HG03135 (cell line): ENCODE results near the gene TXNIP.

Experiments
- ATAC-seq: cut with Tn5 transposase; IDR thresholded peaks from one replicate; pipeline ENCODE4 v1.9.1; 2021; ENCODE audit warnings: mild to moderate bottlenecking, moderate library complexity; ENCODE audit not compliant: unreplicated experiment

TXNIP gene

DNA sequence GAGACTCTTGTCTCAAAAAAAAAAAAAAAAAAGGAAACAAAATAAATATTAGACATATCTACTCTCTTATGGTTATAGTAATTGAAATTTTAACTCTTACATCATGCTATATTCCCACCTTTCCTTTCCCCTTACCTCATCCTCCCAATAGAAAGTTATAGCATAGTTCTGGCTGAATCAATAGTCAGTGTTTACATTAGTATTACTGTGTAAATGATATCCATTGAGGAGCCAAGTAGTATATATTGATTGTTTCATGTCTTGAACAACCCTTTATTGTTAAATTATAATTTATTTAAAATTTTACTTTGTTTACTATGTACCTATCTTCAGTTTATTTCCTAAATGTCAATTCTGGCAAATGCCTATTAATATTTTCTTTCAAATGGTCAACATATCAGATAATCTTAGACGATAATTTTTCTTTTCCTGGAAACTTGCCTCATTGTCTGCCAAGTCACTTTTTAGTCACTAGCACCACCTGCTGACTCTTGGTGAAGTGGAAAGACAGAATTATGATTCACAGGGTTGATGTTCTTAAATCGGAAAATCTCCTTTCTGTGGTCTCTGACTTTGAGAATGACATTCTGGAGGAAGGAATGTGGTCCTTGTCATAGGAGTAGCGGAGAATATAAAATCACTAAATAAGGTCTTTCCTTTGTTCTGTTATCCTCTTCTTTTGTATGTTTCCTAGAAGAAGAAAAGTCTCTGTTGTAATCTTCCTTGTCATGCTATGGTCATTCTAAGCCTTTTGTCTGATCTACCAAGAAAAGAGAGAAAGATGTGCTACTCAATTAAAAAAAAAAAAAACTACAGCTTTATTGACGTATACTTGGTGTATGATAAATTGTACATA, 16.6 kb upstream of the TXNIP start:
- ATAC-seq = no peak

DNA sequence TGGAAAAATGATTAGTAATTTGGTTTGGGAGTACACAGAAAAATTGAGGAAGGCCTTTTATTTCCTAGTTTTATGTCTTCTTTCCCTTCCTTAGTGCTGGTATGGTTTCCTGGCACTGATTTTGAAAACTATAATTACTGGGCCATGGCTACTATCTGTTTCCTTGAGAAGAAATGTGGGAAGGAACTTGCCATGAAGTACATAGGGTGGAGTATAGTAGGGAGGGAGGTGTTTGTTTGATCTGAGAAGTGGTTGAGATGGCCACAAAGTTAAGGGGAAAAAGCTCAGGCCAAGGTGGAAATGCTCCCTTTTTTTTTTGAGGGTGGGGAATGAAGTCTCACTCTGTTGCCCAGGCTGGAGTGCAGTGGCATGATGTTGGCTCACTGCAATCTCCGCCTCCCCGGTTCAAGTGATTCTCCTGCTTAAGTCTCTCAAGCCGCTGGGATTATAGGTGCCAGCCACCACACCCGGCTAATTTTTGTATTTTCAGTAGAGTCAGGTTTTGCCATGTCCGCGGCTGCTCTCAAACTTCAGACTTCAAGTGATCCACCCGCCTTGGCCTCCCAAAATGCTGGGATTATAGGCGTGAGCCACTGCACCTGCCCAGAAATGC, 13.9 kb upstream of the TXNIP start:
- ATAC-seq = no peak

DNA sequence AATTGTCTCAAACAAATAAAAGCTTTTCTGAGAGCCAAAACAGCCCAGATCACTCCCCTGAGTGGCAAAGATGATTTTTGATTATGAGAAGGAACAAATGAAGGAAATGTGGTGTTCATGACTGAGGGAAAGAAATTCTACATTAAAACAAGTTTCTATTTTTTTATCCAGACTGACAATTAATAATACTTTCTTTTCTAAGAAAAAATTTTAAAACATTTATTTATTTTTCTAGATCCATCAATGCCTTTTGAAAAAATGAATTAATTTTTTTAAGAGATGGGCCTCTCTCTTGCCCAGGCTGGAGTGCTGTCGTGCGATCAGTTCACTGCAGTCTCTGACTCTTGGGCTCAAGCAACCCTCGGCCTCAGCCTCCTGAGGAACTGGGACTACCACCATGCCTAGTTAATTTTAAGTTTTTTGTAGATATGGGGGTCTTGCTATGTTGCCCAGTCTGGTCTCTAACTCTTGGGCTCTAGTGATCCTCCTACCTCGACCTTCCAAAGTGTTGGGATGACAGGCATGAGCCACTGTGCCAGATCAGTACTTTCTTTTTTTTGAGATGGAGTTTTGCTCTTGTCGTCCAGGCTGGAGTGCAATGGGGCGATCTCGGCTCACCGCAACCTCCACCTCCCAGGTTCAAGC, 11.2 kb upstream of the TXNIP start:
- ATAC-seq = no peak

DNA sequence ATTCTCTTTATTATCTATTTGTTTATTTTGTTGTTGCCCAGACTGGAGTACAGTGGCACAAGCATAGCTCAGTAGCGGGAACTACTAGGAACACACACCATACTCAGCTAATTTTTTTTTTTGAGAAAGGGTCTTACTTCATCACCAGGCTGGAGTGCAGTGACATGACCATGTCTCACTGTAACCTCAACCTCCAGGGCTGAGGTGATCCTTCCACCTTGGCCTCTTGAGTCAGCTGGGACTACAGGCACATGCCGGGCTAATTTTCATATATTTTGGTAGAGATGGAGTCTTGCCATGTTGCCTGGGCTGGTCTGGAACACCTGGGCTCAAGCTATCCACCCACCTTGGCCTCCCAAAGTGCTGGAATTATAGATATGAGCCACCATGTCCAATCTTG, 5.3 kb upstream of the TXNIP start:
- ATAC-seq = no peak

DNA sequence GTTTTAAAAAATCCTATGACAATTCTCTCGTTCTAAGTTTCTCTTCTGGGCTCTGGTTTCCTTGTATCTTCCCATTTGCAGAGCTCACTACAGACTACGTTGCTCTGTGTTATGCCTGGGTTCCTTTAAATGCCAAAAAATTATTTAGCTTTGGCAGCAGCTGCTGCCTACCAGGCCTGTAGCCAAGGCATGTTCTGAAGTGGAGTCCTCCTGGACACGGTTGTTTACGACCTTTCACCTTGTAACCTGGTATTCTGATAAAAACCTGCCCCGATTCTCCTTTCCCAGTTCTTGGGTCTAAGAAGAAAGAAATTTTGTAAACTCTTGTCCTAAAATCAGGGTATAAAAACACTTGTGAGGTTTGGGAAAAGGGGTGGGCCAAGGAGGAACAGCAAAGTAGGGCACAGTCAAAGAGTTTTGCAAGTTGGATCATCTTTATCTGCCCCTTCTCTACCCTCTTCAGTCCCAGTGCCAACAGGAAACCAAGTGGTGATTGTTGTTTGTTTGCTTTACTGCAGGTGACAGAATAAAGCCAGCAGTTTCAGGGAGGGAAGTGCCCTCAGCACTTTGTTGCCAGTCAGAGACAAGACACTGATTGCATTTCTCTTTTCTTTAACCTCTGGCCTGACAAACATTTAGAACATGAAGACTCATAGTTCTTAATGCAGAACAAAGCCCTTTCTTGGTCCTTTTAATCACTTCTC, 3.1 kb upstream of the TXNIP start:
- ATAC-seq = no peak

DNA sequence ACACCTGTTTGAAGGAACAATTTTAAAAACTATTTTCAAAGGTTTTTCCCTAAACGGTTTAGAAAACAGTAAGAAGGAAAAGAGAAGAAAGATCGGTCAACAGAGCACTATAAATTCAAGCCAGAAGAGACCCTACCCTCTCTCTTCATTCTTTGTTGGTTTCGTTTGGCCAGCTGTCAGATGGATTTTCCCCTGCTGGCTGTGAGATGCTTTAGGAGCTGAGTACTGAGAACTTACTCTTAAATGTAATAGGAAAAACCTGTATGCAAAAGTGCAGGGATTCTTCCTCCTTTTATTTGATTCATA, 1.3 kb upstream of the TXNIP start:
- no peak for ATAC-seq

DNA sequence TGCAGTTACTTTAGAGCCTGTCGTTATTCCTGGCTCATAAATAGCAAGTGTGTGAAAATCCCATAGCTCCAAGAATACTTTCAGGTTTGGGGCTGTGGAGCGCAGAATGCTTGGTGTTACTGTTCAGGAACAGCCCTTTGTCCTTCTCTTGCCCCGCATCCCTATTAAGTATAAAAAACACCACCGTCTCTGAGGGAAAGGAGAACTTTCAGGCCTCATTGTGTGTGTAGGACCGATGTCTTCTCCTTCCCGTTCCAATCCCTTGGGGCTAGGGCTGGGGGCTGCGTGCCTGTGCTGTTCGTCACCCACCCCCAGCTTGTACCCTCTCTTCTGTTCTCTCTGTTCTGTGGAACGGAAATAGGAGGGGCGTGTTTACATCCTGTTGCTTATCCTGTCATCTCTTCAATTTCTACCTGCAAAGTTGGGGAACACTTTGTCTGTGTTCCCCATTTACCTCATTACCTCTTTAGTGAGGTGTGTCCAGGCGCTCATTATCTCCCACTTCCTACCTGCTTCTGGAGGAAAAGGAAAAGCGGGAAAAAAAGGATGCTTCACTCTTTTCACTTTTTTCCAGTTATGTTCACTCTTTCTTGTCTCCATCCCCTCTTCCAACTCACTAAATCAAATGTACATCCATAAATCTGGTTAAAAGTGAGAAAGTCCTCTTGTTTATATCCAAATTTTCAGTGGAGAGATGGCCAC, 788 bp upstream of the TXNIP start:
- ATAC-seq = peak; percentile 37

DNA sequence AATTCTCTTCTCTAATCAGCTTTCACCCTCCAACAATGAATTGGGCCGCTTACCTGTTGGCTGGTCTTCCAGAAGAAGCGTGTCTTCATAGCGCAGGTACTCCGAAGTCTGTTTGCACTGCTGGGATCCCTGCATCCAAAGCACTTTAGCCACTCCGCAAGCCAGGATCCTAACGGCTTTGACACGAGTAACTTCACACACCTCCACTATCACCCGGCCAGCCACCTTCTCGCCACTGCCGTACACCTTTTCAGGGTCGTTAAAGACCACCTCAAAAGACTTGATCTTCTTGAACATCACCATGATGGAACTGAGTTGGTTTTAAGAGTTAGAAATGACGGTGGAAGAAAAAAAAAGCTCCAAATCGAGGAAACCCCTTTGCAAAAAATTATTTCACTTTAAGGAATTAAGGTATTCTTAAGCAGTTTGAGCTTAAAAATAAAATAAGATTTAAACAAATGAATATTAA, 381 bp downstream of the TXNIP start:
- no peak for ATAC-seq

DNA sequence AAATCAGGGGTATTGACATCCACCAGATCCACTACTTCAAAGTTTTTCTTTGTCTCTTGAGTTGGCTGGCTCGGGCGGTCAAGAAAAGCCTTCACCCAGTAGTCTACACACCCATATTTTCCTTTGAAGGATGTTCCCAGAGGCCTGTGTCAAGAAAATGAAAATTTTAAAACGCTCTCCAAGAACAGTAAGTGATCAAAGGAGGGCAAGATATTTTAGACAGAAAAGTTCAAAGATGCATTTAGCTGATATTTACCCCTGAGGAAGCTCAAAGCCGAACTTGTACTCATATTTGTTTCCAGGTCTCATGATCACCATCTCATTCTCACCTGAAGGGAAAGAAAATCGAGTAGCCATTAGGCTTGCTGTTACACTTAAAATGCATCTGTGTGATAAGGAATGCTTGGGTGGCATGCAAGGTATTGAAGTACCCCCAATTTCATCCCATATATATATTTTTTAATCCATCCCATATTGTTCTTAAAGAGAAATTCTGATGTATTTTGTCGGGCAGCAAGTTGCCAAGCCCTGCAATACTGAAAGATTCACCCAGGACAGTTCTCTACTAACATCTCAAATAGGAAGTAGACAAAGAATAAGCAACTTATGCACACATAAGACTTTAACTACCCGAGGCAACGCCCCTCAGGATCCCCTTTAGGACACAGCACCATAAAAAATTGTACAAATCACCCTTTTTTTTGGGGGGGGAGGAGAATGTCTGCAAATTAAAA, 1.1 kb downstream of the TXNIP start:
- no peak for ATAC-seq

DNA sequence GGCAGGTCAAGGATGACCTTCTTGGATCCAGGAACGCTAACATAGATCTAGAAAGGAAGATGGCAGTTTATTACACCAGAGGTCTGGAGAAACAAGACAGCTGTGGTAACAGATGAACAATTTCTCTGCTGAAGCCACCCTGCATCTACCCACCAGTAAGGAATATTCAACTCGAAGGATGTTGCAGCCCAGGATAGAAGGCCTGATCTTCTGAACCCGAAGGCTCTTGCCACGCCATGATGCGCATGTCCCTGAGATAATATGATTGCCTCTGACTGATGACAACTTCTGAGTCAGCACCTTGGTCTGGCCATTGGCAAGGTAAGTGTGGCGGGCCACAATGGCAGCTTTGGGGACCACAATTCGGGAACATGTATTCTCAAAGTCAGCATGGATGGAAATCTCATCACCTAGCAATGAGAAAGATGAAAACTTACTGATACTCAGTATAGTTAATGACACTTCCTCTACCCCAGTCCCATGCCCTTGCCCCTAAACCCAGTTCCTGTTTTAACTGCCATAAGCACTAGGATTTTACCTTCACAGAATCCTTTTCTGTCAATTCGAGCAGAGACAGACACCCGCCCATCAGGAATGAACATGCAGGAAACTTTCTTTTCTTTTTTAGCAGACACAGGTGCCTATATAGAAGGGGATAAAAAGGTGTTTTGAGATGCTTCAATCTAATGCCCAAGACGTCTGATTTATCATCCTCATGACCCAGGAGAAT, 1.8 kb downstream of the TXNIP start:
- ATAC-seq = no peak

DNA sequence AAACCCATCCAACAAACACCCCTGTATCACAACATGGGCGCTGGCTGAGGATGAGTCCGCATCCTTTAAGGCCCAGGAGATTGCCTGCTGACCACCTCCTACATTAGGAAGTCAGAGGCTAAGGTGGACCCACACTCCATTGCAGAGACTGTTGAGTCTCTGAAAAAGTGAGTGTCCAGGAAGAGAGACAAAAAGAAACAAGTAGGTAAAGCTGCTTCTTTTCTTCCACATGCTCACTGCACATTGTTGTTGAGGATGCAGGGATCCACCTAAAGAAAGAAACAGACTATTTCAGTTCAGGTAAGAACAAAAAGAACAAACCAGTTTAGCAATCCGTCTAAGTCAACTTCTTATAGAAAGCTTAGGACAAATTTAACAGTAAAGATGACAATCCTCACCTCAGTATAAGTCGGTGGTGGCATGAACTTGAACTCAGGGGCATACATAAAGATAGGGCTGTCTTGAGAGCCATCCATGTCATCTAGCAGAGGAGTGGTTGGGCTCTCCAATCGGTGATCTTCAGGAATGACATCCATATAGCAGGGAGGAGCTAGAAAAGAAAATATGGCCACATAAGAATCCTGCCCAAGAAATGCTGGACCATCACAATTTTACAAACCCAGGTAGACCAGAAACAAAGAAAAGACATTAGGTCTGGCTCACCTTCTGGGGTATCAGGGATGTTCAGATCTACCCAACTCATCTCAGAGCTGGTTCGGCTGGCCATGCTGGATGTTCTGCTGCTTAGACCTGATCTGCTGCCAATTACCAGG, 2.6 kb downstream of the TXNIP start:
- no peak for ATAC-seq

DNA sequence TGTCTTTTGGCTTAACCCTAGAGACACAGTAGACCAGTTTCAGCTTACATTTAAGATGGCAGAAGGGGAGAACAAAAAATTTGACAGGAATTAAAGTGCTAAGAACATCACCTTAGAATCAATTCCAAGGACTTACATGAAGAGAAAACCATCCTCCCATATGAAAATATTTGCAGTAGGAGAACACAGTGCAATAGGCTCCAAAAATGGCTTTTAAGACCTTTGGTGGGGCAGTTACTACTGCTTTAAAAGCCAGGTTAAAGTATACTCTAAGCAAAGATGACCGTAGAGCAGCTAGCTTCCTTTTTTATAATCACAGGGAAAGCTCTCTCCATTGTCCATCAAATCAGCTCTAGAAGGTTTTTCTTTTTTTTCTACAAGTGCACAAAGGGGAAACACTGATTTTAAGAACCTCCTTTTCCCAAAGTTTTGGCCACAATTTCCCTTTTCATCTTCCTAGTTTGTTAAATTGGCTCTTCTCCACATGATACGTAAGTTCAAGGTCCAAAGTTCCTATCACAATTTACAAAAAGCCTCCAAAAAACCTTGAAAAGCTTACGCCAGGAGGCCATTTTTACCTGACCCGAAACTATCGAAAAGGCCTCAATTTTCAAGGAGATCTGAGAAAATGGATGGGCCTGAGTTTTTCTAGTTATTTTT, 3.3 kb downstream of the TXNIP start:
- no peak for ATAC-seq

DNA sequence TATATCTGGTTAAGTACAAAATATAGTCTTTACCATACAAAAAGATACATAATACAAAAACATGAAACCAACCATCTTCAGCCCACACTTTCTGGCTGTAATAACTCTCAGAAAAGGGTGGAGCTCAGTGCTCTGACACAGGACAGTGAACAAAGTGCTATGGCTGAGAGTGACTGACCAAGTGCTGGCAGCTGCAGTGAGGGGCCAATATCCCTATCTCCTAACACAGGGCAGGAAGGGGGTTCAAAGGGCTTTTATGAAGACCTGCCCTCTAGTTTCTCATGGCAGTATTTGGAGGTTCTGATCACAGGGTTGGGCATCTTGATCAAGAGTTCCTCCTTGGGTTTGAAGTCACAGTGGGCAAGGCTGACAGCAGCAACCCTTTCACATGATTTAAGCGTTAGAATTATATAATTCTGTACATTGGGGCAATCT, 3.9 kb downstream of the TXNIP start:
- ATAC-seq = no peak

DNA sequence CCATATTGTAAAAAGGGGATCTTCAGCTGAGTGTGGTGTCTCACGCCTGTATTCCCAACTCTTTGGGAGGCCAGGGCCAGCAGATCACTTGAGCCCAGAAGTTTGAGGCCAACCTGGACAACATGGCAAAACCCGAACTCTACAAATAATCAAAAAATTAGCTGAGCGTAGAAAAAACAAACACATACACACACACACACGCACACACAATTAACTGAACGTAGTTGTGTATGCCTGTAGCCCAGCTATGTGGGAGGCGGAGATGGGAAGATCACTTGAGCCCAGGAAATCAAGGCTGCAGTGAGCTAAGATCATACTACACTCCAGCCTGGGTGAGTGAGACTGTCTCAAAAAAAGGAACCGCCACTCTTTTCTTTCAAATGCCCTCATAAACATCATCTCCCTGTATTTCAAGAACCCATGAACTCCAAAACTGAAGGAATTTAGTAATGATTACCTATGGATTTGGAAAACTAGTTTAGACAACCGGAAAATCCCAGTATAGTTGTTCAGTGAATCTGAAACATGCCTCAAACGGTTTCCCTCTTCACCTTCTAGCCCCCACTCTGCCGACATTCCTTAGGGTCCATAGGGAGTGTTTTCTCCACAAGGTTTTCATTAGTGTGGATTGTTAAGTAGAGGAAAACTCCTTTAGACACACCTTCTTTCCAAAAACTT, 4.5 kb downstream of the TXNIP start:
- no peak for ATAC-seq

DNA sequence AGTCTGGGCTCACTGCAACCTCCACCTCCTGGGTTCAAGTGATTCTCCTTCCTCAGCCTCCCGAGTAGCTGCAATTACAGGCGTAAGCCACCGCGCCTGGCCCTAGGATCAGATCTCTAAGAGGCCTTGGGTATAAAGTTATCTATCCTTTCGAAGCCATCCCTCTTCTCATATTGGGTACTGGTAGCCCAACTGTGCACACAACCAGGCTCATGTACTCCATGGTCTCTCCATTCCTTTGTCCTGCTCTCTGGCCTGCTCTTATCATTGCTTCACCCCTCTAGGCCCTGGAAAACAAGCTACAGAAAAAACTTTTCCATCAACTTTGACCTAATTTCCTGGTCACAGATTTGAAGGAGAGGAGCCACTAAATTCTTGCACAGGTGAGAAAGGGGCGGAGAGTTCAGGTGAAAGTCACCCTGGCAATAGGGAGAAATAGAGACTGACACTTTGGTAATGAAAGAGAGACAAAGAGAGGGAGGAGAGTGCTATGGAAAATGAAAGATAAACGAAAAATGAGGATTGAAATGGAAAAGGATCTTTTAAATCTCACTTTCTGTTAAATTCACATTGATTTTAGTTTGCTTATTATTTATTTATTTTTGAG, 6.0 kb downstream of the TXNIP start:
- ATAC-seq = no peak

DNA sequence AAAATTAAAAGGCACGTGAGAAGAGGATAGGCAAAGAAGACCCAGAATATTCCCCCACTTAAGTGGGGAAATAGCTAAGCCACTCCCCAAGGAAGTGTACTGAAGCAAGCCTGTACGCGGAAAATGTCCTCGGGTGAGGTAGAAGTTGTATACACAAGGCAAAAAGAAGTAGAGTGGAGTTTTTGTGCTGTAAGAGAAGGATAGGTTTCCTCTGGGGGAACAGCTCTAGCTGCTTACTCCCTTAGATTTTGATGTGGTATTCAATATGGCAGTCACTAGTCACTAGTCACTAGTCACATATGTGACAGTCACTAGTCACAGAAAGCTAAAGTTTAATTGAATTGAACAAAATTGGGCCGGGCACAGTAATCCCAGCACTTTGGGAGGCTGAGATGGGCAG, 7.6 kb downstream of the TXNIP start:
- no peak for ATAC-seq

DNA sequence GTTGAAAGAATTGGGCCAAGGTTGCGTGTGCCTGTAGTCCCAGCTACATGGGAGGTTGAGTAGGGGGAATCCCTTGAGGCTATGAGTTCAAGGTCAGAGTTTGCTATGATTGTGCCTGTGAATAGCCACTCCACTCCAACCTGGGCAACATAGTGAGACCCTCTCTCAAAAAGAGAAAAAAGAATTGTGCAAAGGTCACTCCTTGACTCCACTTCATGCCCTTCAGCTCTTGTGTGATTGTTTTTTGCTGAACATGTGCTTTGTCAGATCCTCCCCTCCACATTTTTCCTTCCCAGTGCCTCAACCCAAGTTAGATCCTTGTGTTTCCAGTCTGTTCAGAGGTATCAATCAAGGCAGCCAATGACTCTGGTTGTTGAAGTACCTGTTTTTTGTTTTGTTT, 8.5 kb downstream of the TXNIP start:
- no peak for ATAC-seq
